Measurements from ENCODE around the gene USP25.

Gene USP25

DNA sequence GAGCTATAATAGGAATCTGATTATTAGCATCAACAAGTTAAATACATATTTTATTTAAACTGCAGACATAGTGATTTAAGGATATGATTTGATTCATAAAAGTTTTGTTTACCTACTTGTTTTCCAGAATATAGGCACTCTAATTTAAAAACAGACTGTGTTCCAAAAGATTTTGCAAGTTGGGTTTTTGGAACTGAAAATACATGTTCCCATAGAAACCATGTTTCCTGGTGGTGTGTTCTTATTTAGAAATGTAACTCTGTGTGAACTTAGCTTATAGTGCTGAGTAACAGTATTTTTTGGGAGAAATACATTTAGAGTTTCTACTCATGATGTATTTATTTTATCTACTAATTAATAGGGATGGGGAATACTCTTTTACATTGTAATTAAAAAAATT, 21.8 kb downstream of the USP25 start:
- Histone ChIP-seq H3K9me3 (ENCODE audit: insufficient read depth, low read length) (no peaks in the 10 kb centered on the region), H3K4me2 (ENCODE audit: low read length) (no peak overlapping the region), H3K79me2 (ENCODE audit: low read length) (peaks cover 86% of the 10 kb centered on the region), H3K4me1 (ENCODE audit: low read length) (peaks cover 37% of the 10 kb centered on the region), H3K36me3 (replicated peaks; ENCODE audit: low read depth, low read length) (no peaks in the 10 kb centered on the region), H3K27me3 (ENCODE audit: low read depth, low read length) (no peaks in the 10 kb centered on the region), H3K9ac (ENCODE audit: low read length) (no peak overlapping the region), H3K4me3 (ENCODE audit: low read length) (no peak overlapping the region), H4K20me1 (ENCODE audit: insufficient read depth, low read length) (peaks cover 19% of the 10 kb centered on the region), H3K27ac (ENCODE audit: low read length) (no peak overlapping the region), H2AFZ (ENCODE audit: low read depth, low read length) (no peak overlapping the region)
- TF ChIP-seq, protein P1, sequence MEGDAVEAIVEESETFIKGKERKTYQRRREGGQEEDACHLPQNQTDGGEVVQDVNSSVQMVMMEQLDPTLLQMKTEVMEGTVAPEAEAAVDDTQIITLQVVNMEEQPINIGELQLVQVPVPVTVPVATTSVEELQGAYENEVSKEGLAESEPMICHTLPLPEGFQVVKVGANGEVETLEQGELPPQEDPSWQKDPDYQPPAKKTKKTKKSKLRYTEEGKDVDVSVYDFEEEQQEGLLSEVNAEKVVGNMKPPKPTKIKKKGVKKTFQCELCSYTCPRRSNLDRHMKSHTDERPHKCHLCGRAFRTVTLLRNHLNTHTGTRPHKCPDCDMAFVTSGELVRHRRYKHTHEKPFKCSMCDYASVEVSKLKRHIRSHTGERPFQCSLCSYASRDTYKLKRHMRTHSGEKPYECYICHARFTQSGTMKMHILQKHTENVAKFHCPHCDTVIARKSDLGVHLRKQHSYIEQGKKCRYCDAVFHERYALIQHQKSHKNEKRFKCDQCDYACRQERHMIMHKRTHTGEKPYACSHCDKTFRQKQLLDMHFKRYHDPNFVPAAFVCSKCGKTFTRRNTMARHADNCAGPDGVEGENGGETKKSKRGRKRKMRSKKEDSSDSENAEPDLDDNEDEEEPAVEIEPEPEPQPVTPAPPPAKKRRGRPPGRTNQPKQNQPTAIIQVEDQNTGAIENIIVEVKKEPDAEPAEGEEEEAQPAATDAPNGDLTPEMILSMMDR (IDR thresholded peaks at IDR 0.05; ENCODE audit: low read depth, low read length): no peak
- no peak for TF ChIP-seq EZH2phosphoT487 (IDR thresholded peaks at IDR 0.05; ENCODE audit: low read depth)

DNA sequence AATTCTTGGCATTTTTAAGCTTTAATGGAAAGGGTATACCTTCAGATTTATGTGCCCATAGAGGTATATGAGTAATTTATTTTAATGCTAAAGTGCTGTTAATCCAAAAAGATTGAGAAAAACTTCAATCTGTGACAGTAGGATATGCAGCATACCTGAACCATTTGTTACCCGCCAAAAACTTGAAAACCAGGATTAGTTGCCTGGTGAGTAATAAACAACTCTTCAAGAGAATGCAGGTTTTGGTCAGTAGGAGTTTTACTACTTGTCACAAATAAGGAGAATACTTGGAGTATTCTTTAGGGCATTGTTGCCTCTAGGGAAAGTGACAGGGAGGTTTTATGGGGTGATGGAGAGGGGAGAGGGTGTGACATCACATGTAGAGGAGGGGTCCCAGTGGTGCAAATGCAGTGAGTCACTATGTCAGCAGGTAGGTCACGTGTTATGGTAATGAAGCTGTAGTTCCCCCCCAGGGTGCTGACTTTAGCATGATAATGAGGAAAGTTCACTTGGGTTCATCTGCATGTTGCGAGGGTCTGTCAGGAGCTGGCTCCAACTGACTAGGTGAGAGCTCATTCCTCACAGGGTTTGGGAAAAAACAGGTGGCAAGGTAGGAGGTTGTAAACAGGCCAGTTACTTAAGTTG, 23.1 kb downstream of the USP25 start:
- Histone ChIP-seq H3K9ac (ENCODE audit: low read length) (no peak overlapping the region), H3K4me3 (ENCODE audit: low read length) (no peak overlapping the region), H3K4me1 (ENCODE audit: low read length) (peaks cover 33% of the 10 kb centered on the region), H3K36me3 (replicated peaks; ENCODE audit: low read depth, low read length) (peaks cover 8% of the 10 kb centered on the region), H3K9me3 (ENCODE audit: insufficient read depth, low read length) (no peaks in the 10 kb centered on the region), H2AFZ (ENCODE audit: low read depth, low read length) (no peak overlapping the region), H3K79me2 (ENCODE audit: low read length) (peaks cover 91% of the 10 kb centered on the region), H4K20me1 (ENCODE audit: insufficient read depth, low read length) (peaks cover 19% of the 10 kb centered on the region), H3K27me3 (ENCODE audit: low read depth, low read length) (no peaks in the 10 kb centered on the region), H3K4me2 (ENCODE audit: low read length) (0 out of 2 replicates have a peak overlapping the region, but pooled peaks have one; percentile 12), H3K27ac (ENCODE audit: low read length) (no peak overlapping the region)
- TF ChIP-seq EZH2phosphoT487 (IDR thresholded peaks at IDR 0.05; ENCODE audit: low read depth): no peak
- TF ChIP-seq, protein P1 (IDR thresholded peaks at IDR 0.05; ENCODE audit: low read depth, low read length): no peak

DNA sequence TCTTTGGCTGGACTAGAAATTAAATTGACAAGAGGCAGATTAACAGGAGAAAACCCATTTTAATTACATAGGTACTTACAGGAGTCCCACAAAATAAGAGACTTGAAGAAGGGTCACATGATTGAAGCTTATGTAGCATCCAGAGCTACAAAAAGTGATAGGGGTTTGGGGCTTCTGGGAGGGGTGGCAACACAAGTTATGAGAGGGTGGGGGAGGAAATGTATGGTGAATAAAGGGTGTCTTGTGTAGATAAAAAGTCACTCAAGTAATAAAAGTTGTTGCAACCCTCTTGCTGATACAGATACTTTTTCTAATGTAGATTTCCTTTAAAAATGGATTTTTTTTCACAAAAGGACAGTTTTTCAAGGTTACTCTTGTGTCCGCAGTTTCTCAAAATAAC, 24.0 kb downstream of the USP25 start:
- H3K4me3 ChIP-seq (ENCODE audit: low read length): peak overlapping the region; percentile 48; the same call in 1 of the 2 replicates

DNA sequence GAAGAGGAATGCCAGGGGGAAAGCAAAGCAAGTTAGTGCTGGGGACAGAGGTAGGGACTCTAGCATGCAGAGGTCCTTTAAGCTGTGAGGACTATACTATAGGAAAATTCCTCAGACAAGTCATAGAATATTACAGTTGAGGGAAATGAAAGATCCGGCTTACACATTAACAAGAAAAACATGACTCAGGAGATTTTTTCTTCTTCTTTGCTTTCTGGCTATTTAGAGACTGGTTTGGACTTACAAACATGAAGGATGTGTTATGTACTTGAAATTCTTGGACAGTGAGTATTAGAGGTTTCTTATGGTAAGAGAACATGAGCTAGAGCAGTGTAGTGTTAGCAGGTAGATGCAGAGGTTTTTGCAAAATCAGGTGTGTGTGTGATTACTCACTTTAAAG, 24.9 kb downstream of the USP25 start:
- Histone ChIP-seq H3K4me2 (ENCODE audit: low read length) (peak overlapping the region; percentile 77), H3K79me2 (ENCODE audit: low read length) (peaks cover 89% of the 10 kb centered on the region)

More for the DNA sequence above, 24.0 kb downstream of the USP25 start:
- no peak overlapping the region for H3K9ac ChIP-seq (ENCODE audit: low read length)
- TF ChIP-seq EZH2phosphoT487 (IDR thresholded peaks at IDR 0.05; ENCODE audit: low read depth): no peak
- TF ChIP-seq, protein P1 (IDR thresholded peaks at IDR 0.05; ENCODE audit: low read depth, low read length): no peak
- no peak overlapping the region for H3K27ac ChIP-seq (ENCODE audit: low read length)
- H2AFZ ChIP-seq (ENCODE audit: low read depth, low read length): no peak overlapping the region
- H3K9me3 ChIP-seq (ENCODE audit: insufficient read depth, low read length): no peaks in the 10 kb centered on the region
- H3K4me2 ChIP-seq (ENCODE audit: low read length): peak overlapping the region; percentile 77
- H3K36me3 ChIP-seq (replicated peaks; ENCODE audit: low read depth, low read length): peaks cover 8% of the 10 kb centered on the region
- peaks cover 30% of the 10 kb centered on the region for H3K4me1 ChIP-seq (ENCODE audit: low read length)
- peaks cover 91% of the 10 kb centered on the region for H3K79me2 ChIP-seq (ENCODE audit: low read length)
- H3K27me3 ChIP-seq (ENCODE audit: low read depth, low read length): no peaks in the 10 kb centered on the region
- H4K20me1 ChIP-seq (ENCODE audit: insufficient read depth, low read length): peaks cover 19% of the 10 kb centered on the region

More for the DNA sequence above, 24.9 kb downstream of the USP25 start:
- peak overlapping the region; percentile 48 for H3K4me3 ChIP-seq (ENCODE audit: low read length)
- peak overlapping the region; percentile 47 for H3K27ac ChIP-seq (ENCODE audit: low read length)
- peaks cover 8% of the 10 kb centered on the region for H3K36me3 ChIP-seq (replicated peaks; ENCODE audit: low read depth, low read length)
- H3K4me1 ChIP-seq (ENCODE audit: low read length): peaks cover 30% of the 10 kb centered on the region
- H4K20me1 ChIP-seq (ENCODE audit: insufficient read depth, low read length): peaks cover 21% of the 10 kb centered on the region
- H3K9me3 ChIP-seq (ENCODE audit: insufficient read depth, low read length): no peaks in the 10 kb centered on the region
- no peak for TF ChIP-seq EZH2phosphoT487 (IDR thresholded peaks at IDR 0.05; ENCODE audit: low read depth)
- TF ChIP-seq, protein P1 (IDR thresholded peaks at IDR 0.05; ENCODE audit: low read depth, low read length): no peak
- H2AFZ ChIP-seq (ENCODE audit: low read depth, low read length): no peak overlapping the region
- H3K9ac ChIP-seq (ENCODE audit: low read length): no peak overlapping the region
- H3K27me3 ChIP-seq (ENCODE audit: low read depth, low read length): no peaks in the 10 kb centered on the region

Measured in OCI-LY3 (cell line).